ENCODE data around the gene P2RY6. TPM values are rescaled to one million over a fixed set of nuclear protein-coding genes. Genes with fewer than 3 reads are reported as not detected.

Gene P2RY6, protein sequence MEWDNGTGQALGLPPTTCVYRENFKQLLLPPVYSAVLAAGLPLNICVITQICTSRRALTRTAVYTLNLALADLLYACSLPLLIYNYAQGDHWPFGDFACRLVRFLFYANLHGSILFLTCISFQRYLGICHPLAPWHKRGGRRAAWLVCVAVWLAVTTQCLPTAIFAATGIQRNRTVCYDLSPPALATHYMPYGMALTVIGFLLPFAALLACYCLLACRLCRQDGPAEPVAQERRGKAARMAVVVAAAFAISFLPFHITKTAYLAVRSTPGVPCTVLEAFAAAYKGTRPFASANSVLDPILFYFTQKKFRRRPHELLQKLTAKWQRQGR
- 0.14 TPM in 1 of 2 replicates, not detected in the other for total RNA-seq

DNA sequence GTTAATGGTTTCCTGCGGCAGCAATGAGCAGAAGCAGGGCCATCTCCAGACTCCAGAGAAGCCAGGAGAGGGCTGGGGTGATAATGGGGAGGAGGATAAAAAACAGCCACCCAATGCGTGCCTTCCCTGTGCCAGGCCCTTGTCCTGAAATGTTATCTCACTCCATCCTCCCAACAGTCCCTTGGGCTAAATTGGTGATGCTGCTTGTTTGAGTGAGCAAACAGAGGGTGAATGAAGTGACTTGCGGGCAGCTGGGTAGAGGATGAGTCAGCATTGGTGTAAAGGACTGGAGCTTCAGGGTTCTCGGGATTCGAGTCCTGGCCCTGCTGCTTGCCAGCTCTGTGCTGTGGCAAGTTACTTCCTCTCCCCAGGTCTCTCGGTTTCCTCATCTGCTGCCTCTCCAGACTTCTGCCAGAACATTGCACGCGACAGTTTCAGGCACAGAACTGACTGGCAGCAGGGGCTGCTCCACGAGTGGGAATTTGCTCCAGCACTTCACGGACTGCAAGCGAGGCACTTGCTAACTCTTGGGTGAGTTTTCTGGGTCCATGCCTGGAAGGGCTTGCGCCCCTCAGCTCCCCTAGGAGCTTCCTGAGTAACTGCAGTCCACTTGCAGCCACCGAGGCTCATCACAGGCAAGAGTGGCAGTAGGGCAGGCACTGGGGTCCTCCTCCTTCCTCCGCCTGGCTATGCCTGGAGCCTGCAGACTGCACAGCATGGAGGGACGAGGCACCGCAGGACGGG, at the start of gene P2RY6:
Gene P2RY6 (plus strand): TSS at position 403 of the 744 bp plus-strand sequence. CDS start 24,181 bp downstream, outside the sequence.

DNA sequence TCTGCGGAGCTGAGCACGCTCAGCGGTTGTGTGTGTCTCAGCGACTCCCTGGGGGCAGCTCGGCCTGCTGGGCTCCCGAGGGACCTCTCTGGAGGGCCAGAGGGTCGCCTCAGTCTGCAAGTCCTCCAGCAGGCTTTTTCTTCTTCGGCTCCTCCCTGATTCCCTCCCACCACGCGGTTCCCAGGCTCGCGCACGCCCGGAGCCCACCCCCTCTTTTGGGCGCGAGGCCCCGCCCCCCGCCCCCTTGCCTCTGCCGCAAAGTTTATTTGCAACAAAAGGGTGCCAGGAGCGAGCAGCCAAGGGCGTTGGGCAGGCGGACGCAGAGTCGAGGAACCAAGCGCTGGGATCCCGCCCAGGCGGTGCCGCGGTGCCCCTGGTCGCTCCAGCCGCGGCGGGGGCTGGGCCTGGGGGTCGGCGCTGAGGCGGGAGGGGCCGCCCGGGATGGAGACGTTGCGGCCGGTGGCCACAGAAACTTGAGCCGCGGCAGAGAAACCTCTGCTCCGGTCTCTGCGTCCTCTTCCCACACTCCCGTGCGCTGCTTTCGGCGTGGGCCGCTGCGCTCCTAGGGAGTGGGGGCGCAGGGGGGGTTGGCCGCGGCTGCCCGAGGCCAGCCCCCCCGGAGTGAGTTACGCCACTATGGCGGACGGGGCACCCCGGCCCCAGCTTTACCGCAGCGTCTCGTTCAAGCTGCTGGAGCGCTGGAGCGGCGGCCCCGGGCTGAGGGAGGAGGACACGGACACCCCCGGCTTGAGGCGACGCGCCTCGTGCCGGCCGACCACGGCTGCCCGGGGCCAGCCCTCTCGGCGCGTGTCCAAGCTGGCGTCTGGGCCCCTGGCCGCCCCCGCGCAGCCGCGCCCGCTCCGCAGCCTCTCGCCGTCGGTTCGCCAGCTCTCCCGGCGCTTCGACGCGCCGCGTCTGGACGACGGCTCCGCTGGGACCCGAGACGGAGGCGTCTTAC, 36.1 kb downstream of the P2RY6 start, which contains the start of gene ARHGEF17:
Gene ARHGEF17 (plus strand): TSS at position 274 of the 958 bp plus-strand sequence. CDS start 363 bp downstream, at position 637.

Other genes starting within 250 kb of the P2RY6 start
- gene FCHSD2, start 130.0 kb upstream of the P2RY6 start, total RNA-seq = 30.3 and 32.5 TPM in 2 replicates
- 4.8 and 13.4 TPM in 2 replicates for gene P2RY2, start 54.1 kb upstream of the P2RY6 start, total RNA-seq
- gene ARHGEF17, start 35.9 kb downstream of the P2RY6 start, total RNA-seq = 20.2 and 26.3 TPM in 2 replicates
- gene RELT, start 104.1 kb downstream of the P2RY6 start, total RNA-seq = 7.4 and 8.0 TPM in 2 replicates